Parathyroid adenoma (tissue), 2 donors: ENCODE data around the gene BMP15.

Source experiments
- H2AFZ ChIP-seq: fragments of 300-600 bp; sonication (generic); one replicate; pipeline ENCODE4 v1.7.0; 2017; ENCODE audit warnings: antibody characterized with exemption, mild to moderate bottlenecking
- H3K27ac ChIP-seq: fragments of 300-600 bp; sonication (generic); one replicate; pipeline ENCODE4 v1.7.0; 2017
- H3K27me3 ChIP-seq: fragments of 300-600 bp; sonication (generic); one replicate; pipeline ENCODE4 v1.7.0; 2017; ENCODE audit warnings: low read length; ENCODE audit not compliant: control insufficient read depth, insufficient read depth
- H3K36me3 ChIP-seq: fragments of 300-600 bp; sonication (generic); one replicate; pipeline ENCODE4 v1.7.0; 2017; ENCODE audit warnings: low read length; ENCODE audit not compliant: control insufficient read depth, insufficient read depth
- H3K4me1 ChIP-seq: fragments of 300-600 bp; sonication (generic); one replicate; pipeline ENCODE4 v1.7.0; 2017; ENCODE audit warnings: control low read depth
- H3K4me2 ChIP-seq: fragments of 300-600 bp; sonication (generic); one replicate; pipeline ENCODE4 v1.7.0; 2017; ENCODE audit warnings: low read length
- H3K4me3 ChIP-seq: fragments of 300-600 bp; sonication (generic); one replicate; pipeline ENCODE4 v1.7.0; 2017; ENCODE audit warnings: low read depth, low read length
- H3K79me2 ChIP-seq: fragments of 300-600 bp; sonication (generic); one replicate; pipeline ENCODE4 v1.7.0; 2017; ENCODE audit warnings: control low read depth
- H3K9ac ChIP-seq: fragments of 300-600 bp; sonication (generic); one replicate; pipeline ENCODE4 v1.7.0; 2017; ENCODE audit warnings: mild to moderate bottlenecking
- H3K9me3 ChIP-seq: fragments of 300-600 bp; sonication (generic); one replicate; pipeline ENCODE4 v1.7.0; 2017; ENCODE audit warnings: low read length; ENCODE audit not compliant: control insufficient read depth
- TF ChIP-seq, protein P1 (sequence below): fragments of 300-600 bp; sonication (generic); IDR thresholded peaks from one replicate; pipeline ENCODE4 v1.7.0; 2017; ENCODE audit warnings: antibody characterized with exemption, mild to moderate bottlenecking
- donor health status: primary hyperparathyroidism.

Gene BMP15

GRCh38 chrX:50962156-50962555, 51.6 kb downstream of the BMP15 start:
- Histone ChIP-seq H2AFZ (no peak overlapping the region), H3K4me3 (no peak overlapping the region), H3K9ac (no peak overlapping the region), H3K36me3 (no peaks in the 10 kb centered on the region), H3K79me2 (no peaks in the 10 kb centered on the region), H3K9me3 (no peaks in the 10 kb centered on the region), H3K27ac (no peak overlapping the region), H3K27me3 (no peaks in the 10 kb centered on the region), H3K4me1 (no peaks in the 10 kb centered on the region), H3K4me2 (no peak overlapping the region)
- TF ChIP-seq, protein P1, sequence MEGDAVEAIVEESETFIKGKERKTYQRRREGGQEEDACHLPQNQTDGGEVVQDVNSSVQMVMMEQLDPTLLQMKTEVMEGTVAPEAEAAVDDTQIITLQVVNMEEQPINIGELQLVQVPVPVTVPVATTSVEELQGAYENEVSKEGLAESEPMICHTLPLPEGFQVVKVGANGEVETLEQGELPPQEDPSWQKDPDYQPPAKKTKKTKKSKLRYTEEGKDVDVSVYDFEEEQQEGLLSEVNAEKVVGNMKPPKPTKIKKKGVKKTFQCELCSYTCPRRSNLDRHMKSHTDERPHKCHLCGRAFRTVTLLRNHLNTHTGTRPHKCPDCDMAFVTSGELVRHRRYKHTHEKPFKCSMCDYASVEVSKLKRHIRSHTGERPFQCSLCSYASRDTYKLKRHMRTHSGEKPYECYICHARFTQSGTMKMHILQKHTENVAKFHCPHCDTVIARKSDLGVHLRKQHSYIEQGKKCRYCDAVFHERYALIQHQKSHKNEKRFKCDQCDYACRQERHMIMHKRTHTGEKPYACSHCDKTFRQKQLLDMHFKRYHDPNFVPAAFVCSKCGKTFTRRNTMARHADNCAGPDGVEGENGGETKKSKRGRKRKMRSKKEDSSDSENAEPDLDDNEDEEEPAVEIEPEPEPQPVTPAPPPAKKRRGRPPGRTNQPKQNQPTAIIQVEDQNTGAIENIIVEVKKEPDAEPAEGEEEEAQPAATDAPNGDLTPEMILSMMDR = no peak

DNA sequence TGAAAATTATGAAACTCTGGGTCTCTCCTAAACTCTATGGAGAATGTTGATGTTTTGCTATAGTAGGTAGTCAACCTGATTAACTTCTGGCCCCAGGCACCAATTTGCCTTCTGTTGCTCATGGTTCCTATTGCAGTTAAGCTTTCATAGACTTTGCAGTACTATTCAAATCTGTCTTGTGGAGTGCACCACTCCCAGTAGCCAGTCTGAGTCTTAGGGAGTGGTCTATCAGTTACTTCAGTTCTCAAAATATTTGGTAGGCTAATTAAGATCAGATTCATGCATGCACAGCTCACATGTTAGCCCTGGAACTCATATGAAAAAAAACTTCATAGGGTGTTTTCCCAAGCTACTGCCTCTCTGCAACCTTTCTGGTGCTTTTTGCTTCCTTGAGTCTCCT, 53.3 kb downstream of the BMP15 start:
- TF ChIP-seq, protein P1 = no peak
- no peaks in the 10 kb centered on the region for H3K4me1 ChIP-seq
- H3K27me3 ChIP-seq = no peaks in the 10 kb centered on the region
- no peaks in the 10 kb centered on the region for H3K36me3 ChIP-seq
- H3K4me2 ChIP-seq = no peak overlapping the region
- no peaks in the 10 kb centered on the region for H3K9me3 ChIP-seq
- H3K4me3 ChIP-seq = no peak overlapping the region
- no peak overlapping the region for H2AFZ ChIP-seq
- no peaks in the 10 kb centered on the region for H3K79me2 ChIP-seq
- H3K27ac ChIP-seq = no peak overlapping the region
- no peak overlapping the region for H3K9ac ChIP-seq
